ENCODE data around the gene LIG4.
"Not testable (repeated sequence)": the region's sequence is repeated elsewhere in the genome, so short reads cannot be mapped to it uniquely, and the experiment has no call there.

The LIG4 gene

DNA sequence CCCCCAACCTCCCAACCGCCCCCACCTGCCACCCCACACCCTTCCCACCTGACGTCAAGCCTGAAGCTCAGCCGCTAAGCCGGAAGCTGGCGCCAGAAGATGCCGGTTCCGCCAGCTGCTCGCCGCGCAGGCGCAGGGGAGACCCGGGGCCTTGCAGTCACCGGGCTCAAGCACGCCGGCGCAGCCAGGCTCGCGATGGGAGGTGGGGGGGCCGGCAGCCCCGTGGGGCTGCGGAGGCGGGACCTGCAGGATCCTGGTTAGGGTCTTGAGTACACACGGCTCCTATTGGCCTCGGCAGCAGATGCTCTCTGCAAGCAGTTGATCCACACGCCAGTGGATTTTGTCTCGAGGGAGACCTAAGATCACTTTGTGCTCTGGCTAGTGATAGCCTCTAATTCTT, at the start of gene LIG4:
LIG4 (minus strand) TSS at position 101 of the 400 bp plus-strand sequence. CDS start 4,268 bp downstream, outside the sequence.
- DNase-seq, result peak; percentile 91

DNA sequence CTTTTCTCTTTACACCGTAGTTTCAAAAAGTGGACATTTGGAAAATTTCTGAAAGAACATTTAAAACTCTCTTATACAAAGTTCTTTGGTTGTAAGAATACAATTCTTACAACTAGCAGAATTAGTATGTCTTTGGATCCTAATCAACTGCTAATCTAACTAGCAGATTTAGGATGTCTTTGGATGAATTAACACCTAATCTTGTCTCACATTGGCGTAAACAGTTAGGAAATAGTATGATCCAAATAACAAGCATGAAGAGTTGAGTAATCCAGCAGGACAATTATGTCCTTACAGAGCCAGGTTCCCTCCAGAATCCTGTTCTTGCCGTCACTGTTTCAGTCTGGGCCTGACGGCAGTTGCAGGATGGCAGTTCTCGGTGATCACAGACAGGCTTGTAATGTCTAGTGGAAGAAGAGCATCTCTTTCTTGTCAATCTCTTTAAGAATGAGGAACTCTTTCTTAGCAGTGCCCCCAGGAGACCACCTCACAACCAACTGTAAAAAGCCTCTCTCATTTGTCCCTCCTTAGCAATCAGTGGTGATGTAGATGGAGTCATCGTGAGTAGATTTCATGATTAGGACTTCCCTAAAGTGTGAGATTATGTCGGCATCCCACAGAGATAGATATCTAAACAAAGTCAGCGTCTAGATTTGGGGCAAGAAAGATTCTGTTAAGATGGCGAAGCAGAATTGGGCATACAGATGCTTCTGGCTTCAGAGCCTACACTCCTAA, 48.5 kb upstream of the LIG4 start:
- DNase-seq, result no peak

DNA sequence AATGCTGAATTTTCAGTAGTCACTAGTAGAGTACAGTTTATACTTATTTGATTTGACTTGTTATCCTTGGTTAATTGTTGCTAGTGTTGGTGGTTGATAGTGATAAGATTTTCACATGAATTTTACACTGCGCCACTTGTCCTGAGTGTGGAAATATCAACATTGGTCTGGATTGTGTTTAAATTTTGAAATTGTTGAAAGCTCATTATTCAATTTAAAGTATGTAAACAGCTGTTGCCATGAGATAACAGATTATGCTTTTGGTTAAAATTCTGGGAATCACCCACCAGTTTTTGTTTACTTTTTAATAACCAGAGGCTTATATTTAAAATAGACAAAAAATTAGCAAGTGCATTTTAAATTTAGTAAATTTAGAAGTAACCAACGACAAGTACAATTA, 41.9 kb upstream of the LIG4 start:
- DNase-seq, result no peak

DNA sequence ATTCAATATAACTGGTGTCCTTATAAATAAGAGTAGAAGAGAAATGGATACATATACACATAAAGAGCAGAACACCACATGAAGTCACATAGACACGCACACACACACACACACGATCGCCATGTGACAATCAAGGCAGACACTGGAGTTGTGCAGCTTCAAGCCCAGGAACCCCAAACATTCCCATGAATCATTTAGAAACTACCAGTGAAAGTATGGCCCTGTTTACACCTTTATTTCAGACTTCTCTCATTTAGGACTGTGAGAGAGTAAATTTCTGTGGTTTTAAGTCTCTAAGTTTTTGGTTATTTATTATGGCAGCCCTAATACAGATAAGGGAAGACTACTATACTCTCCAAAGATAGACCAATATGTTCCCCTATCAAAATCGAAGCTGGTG, 33.8 kb upstream of the LIG4 start:
- DNase-seq, result no peak

DNA sequence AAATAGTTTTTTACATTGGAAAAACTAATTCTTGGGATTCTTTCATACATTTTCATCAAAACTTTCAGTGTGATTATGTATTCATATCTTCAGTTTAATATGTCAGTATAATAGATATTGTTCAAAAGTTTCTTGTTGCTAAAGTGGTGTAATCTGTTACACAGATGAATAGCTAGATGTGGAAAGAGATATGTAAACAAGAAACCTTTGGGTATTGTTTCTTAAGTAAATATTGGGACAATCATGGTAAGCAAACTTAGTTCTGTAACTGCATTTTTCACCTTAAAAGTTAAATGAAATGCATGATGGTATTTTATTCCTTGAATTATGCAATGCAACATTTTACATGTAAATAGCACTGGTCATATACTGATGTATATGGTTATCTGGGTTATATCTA, 15.0 kb upstream of the LIG4 start:
- no peak for DNase-seq

DNA sequence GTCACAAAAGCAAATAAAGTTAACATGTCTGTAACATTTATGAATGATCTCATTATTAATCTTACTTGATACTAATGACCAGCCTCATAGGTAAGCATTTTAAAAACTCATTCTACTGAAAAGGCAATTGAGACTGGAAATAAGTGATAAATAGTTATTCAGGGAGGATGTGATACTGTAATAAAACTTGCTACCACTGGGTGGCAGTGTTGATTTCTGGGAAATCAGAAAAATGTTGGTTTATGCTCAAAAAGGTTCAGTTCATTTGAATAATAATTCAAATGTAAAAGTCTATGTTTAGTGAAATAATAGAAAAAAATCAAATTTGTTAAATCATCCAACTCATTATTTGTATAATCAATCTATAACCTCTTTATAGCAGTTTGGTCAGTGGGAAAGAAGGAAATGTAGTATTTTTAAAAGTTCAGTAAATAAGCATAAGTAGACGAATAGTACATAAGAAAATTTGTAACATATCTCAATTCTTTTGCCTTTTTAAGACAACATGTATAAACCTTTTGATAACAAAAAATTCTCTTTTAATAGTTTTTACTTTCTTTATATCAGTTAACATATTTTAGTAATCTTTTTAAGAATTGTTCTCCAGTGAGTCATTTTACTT, 12.4 kb upstream of the LIG4 start:
- DNase-seq, result no peak

DNA sequence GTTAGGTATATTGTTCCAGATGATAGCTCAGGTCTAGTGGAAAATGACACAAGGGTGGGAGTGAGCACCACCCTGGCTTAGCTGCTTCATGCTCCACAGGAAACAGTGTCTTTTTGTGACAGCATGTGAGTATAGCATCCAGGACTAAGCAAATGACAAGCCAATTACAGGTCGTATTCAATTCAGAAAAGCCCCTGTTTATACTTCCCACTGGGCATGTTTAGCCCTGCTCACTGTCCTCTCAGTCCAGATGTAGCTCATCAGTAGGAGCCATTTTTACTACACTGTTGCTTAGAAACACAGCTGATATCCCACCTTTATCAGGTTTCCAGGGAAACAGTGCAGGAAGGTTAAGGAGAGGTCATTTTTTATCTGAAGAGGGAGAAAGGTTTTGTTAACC, 10.8 kb upstream of the LIG4 start:
- DNase-seq, result no peak

DNA sequence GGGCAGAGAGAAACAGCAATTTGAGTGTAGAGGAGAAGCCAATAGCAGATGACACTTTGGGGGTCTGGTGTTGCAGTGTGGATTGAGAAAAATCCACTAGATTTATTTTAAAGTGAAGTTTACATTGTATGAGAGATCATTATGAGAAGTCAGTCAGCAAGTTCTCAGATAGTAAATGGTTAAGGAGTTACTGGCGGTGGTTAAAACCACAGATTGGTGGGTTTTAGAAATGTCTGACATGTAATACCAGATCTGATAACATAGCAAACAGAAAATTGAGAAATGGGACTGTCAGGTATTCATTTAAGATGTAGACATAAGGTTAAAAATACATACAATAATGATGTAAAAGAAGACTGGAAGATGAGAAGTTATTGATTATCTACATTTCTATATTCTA, 10.1 kb upstream of the LIG4 start:
- DNase-seq, result no peak

DNA sequence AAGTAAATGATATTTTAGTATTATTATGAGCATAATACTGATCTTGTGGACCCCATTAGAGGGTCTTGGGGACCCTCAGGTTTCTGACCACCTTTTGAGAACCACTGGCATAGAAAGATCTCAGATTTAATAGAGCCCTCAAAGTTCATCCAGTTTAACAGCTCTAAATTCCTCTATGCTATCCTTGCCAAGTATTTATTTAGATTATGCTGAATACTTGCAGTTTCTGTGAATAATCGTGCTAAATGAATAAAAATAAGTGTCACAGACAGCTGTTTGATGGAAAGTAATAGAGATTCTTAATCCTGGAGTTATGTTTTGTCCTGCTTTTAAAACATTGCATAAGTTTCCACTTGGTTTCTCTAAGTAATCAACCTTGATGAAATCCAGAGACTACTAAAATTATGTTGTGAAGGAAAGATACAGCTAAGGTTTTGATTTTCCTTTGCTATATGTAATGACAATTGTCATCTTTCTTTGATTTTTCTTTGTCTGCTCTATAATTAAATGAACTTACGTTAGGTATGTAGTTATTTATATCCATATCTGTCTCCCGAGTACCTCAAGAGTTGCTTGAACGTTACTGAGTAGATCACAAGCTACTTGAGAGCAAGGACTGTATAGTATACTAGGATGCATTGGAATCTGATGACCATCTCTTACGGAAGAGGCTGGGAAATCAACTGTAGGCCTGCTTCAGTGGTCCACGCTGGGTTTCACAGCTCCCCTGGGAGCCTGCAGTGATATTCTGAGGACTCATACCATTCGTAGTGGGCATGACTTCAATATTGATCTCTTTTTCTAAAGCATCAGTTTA, 8.6 kb upstream of the LIG4 start:
- DNase-seq, result no peak

DNA sequence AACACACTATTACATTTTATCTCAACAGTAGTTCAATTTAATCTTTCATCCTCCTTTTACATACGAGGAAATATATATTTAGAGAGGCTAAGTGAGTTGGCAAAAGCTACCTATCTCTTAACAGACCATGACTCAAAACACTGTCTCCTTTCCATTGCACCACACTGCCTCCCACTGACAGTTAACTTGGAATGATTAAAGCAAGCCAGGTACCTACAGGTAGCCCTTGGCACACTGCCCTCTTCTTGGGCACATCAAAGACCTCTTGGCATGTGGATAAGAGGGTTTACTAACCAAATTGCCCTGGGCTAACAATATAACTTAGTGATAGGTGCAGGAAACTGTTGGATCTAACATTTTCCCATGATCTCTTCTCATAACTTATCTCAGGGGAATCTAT, 4.7 kb upstream of the LIG4 start:
- DNase-seq, result peak; percentile 4

DNA sequence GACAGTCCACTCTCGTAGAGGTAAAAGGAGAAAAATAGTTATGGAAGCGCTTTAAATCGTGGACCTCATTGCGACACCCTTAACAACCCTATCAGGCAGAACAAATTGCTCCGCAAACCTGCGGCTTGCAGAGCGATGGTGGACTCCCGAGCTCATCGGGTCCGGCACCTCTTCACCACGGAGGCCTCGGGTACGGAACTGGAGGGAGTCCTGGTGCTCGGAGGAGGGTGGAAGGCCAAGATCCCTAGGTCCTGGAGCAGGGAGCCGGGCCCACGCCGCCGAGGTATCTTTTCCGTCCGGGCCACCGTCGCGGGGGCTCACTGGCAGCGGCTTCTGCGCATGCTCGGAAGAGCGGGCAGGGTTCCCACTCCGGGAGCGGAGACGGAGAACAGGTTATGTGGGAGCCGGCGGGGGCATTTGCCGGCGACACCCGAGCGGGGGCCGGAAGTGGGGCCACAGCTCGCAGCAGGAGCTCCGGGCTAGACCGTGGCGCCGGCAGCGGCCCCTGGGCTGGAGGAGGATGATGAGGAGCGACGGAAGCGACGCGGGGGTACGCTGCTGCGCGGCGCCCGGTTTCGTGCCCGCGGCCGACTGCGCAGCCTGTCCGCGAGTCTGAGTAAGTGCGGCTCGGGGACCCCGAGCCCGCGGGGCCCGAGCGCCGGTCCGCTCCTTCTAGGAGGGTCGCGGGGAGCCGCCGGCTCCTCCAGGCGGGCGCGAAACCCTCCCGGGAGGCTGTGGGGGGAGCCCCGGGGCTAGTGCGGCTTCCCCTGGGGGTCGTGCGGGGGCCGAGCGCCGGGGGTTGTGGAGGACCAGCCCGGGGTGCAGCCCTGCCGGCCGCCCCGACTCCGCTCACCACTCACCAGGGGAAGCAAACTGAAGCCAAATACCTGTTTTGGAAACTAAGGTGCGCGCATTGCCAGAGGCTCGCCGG, 3.0 kb upstream of the LIG4 start, which contains the start of gene ABHD13:
ABHD13 (plus strand) TSS at position 349 of the 931 bp plus-strand sequence. CDS start 10,827 bp downstream, outside the sequence.
- DNase-seq, result peak; percentile 92

DNA sequence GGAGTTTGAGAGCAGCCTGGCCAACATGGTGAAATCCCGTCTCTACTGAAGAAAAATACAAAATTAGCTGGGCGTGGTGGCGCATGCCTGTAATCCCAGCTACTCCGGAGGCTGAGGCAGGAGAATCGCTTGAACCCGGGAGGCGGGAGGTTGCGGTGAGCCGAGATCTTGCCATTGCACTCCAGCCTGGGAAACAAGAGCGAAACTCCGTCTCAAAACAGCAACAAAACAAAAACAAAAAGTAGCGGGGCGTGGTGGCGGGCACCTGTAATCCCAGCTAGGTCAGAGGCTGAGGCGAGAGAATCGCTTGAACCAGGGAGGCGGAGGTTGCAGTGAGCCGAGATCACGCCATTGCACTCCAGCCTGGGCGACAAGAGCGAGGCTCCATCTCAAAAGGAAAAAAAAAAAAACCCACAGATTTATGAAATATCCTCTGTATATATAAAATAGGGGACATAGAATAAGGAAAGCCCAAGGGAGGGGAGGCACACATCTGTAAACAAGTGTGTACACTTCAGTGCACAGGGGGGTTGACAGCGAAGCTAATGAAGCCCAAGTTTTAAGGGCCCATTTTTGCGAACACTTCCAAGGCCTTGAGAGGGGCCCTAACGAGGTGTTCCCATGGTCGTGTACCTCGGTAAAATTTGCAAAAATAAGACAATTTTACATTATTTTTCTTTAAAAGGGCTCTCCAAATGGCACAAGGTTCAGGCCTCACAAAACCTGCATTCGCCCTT, 2.1 kb upstream of the LIG4 start:
- DNase-seq, result not testable (repeated sequence)

DNA sequence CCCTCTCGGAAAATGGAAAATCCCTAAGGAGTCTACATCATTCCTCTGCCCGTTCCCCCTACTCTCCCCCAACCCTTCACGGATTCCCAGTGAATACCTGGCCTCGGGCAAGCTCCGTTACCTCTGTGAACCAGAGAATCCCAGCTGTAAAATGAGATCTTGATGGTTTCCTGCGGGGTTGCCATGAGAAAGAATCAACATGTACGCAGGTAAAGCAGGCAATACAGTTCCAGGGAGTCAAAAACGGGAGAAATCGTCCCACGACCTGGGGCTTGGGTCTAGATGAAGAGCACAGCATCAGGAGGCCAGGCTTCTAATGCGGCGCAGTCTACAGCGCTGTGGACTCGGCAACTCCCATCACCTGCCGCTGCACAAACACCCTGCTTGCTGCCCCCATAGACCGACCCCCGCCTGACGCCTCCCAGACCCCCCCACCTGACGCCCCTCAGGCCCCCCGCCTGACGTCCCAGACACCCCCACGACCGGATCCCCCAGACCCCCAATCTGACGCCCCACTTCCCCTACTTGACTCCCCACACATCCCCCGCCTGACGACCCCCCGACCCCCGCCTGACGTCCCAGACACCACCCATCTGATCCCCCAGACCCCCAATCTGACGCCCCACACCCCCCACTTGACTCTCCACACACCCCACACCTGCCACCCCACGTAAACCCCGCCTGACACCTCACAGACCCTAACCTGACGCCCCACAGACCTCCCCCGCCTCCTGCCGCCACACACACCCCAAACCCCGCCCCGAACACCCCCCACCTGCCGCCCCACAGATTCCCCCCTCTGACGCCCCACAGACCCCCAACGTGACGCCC, 680 bp downstream of the LIG4 start:
- DNase-seq, result no peak

DNA sequence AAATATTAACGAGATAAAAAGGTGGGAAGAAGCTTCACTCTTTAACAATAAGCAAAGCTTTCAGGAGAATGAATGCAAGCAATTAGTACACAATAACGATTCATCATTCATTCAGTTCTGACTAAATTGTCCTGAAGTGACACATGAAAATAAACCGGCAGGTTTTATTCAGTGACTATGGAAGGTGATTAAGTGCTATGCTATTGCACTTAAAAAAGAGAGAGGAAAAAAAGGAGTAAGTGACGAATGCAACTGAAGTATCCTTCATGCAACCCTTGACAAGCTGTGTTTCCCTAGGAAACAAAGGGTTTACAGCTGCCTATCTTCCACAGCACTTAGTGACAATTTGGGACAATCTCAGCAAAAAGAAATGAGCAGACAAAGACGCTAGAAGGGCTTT, 1.4 kb downstream of the LIG4 start:
- DNase-seq, result no peak

DNA sequence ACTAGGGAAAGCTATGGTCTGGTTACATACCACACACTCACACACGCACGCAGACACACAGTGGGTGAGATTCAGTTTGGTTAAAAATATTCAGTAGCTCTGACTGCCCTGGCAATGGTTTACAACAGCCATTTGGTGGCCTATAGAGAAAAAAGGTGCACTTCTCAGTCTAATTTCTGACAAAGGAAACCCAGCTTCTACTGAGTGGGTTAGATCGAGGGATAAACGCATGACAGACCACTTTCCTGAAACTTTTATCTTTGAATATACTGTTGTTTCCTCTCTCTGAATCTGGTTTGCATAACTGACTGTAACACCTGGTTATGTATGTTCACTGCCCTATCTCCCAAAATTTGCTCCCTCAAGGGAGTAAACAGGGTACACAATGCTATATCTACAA, 2.5 kb downstream of the LIG4 start:
- no peak for DNase-seq

DNA sequence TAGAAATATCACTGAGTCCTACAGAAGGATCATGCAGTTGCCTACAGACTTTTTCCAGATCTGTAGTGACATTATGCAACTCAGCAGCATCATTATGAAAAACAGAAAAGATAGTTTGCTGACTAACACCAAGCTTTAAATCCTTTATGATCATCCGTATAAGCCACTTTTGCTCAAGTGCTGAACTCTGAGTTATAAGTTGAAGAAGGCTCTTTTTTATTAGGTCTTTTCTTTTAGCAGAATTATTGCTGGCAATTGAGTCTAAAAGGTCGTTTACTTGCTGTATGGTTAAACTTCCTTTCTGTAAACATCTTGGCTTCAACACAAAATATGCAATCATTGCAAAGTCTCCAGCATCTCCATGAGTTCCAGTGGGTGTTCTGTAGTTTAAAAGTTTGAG, 4.8 kb downstream of the LIG4 start:
- no peak for DNase-seq

DNA sequence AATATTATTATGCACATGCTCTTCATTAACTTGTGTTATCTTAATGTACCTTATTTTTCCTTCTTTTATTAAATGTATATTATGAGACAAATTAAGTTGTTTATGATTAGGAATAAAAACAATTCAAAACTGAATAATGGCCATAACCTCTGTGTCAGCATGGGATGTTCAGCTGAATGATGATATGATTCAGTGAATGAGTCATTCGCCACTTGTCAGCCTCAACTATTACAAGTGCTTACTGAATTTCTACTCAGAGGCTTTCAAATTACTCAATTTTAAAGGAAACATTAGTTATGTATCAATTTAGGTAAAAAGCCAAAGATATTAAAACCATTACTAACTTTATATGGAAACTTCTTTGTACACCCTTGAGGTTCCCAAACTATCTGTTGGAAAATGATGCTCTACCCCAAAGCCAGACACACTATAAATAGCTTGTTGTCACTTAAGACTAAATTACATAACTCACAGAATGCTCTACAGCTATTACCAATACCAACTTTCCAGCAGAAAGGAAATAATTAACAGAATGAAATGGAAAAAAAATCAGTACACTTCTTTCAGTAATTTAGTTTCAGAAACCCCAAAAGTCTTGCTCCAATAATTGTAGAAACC, 14.4 kb downstream of the LIG4 start:
- no peak for DNase-seq

DNA sequence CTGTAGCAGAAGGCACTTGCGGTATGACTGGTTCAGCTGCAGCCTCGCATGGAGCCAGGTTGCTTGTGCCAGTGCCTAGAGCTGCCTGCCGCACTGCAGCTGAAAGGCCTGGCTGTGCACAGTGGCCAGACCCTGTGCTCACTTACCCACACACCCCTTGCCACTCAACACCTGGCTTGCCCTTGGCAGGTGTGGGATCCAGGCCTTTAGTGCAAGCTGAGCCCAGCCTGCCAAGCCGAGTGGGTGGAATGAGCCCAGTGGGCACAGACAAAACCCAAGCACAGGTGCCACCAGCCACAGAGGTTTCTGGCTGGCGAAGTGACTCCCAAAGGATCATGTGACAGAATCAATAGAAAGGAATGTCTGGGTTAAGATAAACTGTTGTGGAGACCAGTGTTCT, 19.5 kb downstream of the LIG4 start:
- no peak for DNase-seq

DNA sequence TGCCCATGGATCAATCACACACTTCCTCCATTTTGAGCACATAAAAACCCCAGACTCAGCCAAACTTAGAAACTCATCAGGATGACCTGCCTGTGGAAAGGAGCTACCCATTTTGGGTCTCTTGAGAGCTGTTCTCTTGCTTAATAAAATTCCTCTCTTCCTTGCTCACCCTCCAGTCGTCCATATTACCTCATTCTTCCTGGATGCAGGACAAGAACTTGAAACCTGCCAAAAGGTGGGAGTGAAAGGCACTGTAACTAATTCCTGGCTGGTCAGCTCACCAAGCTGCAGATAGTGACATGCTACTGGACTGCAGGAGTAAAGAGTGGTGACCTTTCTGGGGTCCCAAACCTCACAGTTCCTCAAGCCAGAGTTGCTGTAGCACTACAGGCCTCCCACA, 20.2 kb downstream of the LIG4 start:
- no peak for DNase-seq

DNA sequence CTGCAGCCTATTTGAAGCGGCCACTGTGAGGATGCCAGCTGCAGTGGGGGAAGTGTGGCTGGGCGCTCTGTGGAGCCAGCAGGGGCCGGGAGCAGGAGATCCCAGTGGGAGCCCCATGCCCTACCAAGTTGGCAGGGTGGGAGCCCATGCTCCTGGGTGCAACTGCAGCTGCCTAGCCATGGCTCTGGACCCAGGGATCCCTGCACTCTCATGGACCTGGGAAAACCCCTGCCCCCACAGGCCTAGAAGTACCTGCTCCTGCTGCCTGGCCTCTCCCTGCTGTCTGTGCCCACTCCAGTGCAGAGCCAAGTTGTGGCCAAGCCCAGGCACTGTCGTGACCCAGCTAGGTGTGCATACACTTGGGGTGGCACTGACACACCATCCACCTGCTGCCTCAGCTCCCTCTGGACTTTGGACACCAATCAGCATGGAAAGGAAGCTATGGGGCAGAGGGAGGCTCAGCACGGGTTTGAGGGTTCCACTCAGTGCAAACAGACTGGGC, 20.9 kb downstream of the LIG4 start:
- DNase-seq, result no peak

Measured in stimulated activated CD4-positive, alpha-beta T cell treated with anti-CD3 and anti-CD28 coated beads, Interleukin-4, amount 100 ng/mL, for 1 hour (primary cell).